ENCODE measurements around the gene GRID2. TPM values are rescaled to one million over a fixed set of nuclear protein-coding genes. Genes with fewer than 3 reads are reported as not detected.

Gene GRID2
- total and polyA plus RNA-seq, 8 donors: 0.14 to 0.36 (median 0.22) TPM

GRCh38 chr4:92864096-92864495, 560.3 kb downstream of the GRID2 start:
- no peaks in the 10 kb centered on the region for H3K9me3 ChIP-seq
- no peak overlapping the region for H3K4me3 ChIP-seq
- ATAC-seq (no peak), DNase-seq (no peak)
- TF ChIP-seq CTCF (IDR thresholded peaks at IDR 0.05): no peak
- H3K27ac ChIP-seq: no peak overlapping the region
- H3K36me3 ChIP-seq: no peaks in the 10 kb centered on the region
- no peaks in the 10 kb centered on the region for H3K4me1 ChIP-seq
- intact Hi-C loops (cut with DNase I): no loop called here
- no peaks in the 10 kb centered on the region for H3K27me3 ChIP-seq

- no peak for ATAC-seq
- H3K9me3 ChIP-seq: no peaks in the 10 kb centered on the region
- H3K4me1 ChIP-seq: no peaks in the 10 kb centered on the region
- intact Hi-C loops (cut with DNase I): no loop called here
- no peaks in the 10 kb centered on the region for H3K27me3 ChIP-seq
- no peak for TF ChIP-seq CTCF (IDR thresholded peaks at IDR 0.05)
- H3K4me3 ChIP-seq: no peak overlapping the region
- DNase-seq: no peak
- H3K27ac ChIP-seq: no peak overlapping the region
- no peaks in the 10 kb centered on the region for H3K36me3 ChIP-seq
Measured at GRCh38 chr4:92872604-92873003, 568.8 kb downstream of the GRID2 start.

- no peak overlapping the region for H3K4me3 ChIP-seq
- no peak for ATAC-seq
- DNase-seq: peak in 1 of 4 donors; percentile 9
- intact Hi-C loops (cut with DNase I): no loop called here
- no peaks in the 10 kb centered on the region for H3K9me3 ChIP-seq
- H3K4me1 ChIP-seq: no peaks in the 10 kb centered on the region
- H3K27ac ChIP-seq: no peak overlapping the region
- no peaks in the 10 kb centered on the region for H3K27me3 ChIP-seq
- H3K36me3 ChIP-seq: no peaks in the 10 kb centered on the region
- no peak for TF ChIP-seq CTCF (IDR thresholded peaks at IDR 0.05)
Measured at GRCh38 chr4:92885632-92886031, 581.9 kb downstream of the GRID2 start.

GRCh38 chr4:92952426-92952825, 648.7 kb downstream of the GRID2 start:
- no peak for TF ChIP-seq CTCF (IDR thresholded peaks at IDR 0.05)
- ATAC-seq: no peak

GRCh38 chr4:92952897-92953296, 649.1 kb downstream of the GRID2 start:
- Histone ChIP-seq H3K36me3 (no peaks in the 10 kb centered on the region), H3K4me1 (no peaks in the 10 kb centered on the region), H3K27ac (no peak overlapping the region), H3K9me3 (peaks cover 0 to 8% of the 10 kb centered on the region in 2 donors), H3K27me3 (no peaks in the 10 kb centered on the region), H3K4me3 (no peak overlapping the region)
- TF ChIP-seq CTCF (IDR thresholded peaks at IDR 0.05): no peak
- DNase-seq (no peak), ATAC-seq (no peak)
- intact Hi-C loops (cut with DNase I): no loop called here

More at GRCh38 chr4:92952426-92952825, 648.7 kb downstream of the GRID2 start:
- Histone ChIP-seq H3K27ac (no peak overlapping the region), H3K4me1 (no peaks in the 10 kb centered on the region), H3K9me3 (peaks cover 0 to 8% of the 10 kb centered on the region in 2 donors), H3K4me3 (no peak overlapping the region), H3K27me3 (no peaks in the 10 kb centered on the region), H3K36me3 (no peaks in the 10 kb centered on the region)
- no peak for DNase-seq
- intact Hi-C loops (cut with DNase I): no loop called here

Measured in left lung (tissue), 10 donors.